ENCODE results near the gene TCF7L1.

The TCF7L1 gene

DNA sequence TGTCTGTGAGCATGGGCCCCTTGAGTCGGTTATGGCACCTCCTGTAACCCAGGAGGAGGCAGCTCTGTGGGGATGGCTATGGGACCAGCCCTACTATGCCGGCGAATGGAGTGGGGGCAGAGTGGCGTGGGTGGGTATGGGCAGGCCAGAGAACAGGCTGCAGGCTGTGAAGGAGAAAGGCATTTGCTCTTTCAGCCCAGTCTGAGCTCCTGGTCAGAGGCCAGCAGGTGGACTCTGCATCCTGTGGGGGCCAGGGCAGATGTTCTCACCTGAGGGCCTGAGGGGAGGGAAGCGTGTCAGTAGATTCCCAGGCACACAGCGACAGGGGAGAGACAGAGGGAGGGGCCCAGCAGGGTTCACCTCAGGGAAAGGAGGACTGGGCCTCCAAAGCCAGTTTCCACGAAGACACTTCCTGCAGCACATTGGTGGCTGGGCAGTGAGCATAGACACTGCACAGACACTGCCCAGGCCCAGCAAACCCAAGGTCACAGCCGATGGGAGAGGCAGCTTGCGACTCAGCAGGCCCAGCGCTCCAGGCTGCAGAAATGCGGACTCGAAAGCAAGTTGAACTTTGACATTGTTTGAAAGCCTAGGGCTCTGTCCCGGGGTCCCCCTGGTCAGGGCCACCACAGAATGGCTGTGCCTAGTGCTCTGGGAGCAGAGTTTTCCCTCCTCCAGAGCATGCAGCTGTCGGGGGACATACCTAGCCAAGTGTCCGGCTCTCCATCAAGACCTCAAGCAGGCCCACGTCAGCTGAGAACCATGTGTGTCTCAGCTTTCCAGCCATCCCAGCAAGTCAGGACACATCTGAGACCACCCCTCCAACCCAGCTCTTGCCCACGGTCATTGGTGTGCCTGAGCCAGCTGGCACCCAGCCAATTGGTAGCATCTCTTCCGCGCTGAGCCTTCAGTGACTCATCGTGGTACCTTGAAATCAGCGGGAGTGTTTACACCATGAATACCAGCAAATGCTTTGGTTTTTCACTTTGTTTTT, 140.8 kb downstream of the TCF7L1 start:
- no peak for DNase-seq (ENCODE audit: low read depth in 1 of 2, low spot score in 1 of 2)

- no peak for DNase-seq (ENCODE audit: low read depth in 1 of 2, low spot score in 1 of 2)
Measured at GRCh38 chr2:85275984-85276540, 142.9 kb downstream of the TCF7L1 start.

GRCh38 chr2:85276571-85277118, 143.5 kb downstream of the TCF7L1 start:
- no peak for DNase-seq (ENCODE audit: low read depth in 1 of 2, low spot score in 1 of 2)

- DNase-seq (ENCODE audit: low read depth in 1 of 2, low spot score in 1 of 2), result no peak
Measured at GRCh38 chr2:85277416-85278158, 144.4 kb downstream of the TCF7L1 start.

GRCh38 chr2:85278361-85278760, 145.2 kb downstream of the TCF7L1 start:
- no peak for DNase-seq (ENCODE audit: low read depth in 1 of 2, low spot score in 1 of 2)

- no peak for DNase-seq (ENCODE audit: low read depth in 1 of 2, low spot score in 1 of 2)
Measured at GRCh38 chr2:85281553-85281952, 148.4 kb downstream of the TCF7L1 start.

- DNase-seq (ENCODE audit: low read depth in 1 of 2, low spot score in 1 of 2), result no peak
Measured at GRCh38 chr2:85282914-85283313, 149.7 kb downstream of the TCF7L1 start.

GRCh38 chr2:85283641-85284040, 150.4 kb downstream of the TCF7L1 start:
- no peak for DNase-seq (ENCODE audit: low read depth in 1 of 2, low spot score in 1 of 2)

- DNase-seq (ENCODE audit: low read depth in 1 of 2, low spot score in 1 of 2), result no peak
Measured at GRCh38 chr2:85286918-85287317, 153.7 kb downstream of the TCF7L1 start.

DNA sequence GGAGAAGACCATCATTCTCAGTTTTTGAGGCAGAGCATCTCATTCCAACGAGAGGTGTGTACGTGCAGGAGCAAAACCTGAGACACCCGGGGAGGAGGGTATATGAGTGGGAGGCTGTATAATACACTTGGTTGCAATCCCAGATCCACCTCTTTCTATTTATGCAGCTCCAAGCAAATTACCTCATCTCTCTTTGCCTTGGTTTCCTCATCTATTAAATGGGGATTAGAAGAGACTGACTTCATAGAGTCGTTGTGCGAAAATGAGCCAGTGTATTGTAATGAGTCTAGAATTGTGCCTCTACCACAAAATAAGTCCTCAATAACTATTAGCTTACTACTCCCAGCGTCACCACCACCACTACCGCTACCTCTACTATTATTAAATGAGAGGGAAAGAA, 154.5 kb downstream of the TCF7L1 start:
- no peak for DNase-seq (ENCODE audit: low read depth in 1 of 2, low spot score in 1 of 2)

DNA sequence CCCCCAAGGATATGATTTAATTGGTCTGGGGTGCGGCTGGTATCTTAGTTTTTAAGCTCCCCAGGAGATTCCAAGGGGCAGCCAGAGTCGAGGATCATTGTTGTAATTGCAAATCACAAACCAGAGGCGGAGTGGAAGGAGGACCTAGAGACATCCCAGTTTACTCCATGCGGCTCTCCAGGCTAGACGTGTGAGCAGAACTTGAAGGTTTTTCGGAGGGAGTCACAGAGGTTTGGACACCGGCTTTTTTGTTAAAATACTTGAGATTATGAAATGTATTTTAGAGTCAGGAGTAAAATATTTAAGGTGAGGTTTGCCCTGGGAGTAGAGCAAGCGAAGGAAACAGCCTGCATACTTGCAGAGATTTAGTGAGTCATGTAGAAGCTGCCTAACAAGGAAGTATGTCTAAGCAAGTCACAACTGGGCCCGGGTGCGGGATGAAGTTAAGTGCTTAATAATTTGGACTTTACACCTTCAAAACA, 155.1 kb downstream of the TCF7L1 start:
- DNase-seq (ENCODE audit: low read depth in 1 of 2, low spot score in 1 of 2), result no peak

DNA sequence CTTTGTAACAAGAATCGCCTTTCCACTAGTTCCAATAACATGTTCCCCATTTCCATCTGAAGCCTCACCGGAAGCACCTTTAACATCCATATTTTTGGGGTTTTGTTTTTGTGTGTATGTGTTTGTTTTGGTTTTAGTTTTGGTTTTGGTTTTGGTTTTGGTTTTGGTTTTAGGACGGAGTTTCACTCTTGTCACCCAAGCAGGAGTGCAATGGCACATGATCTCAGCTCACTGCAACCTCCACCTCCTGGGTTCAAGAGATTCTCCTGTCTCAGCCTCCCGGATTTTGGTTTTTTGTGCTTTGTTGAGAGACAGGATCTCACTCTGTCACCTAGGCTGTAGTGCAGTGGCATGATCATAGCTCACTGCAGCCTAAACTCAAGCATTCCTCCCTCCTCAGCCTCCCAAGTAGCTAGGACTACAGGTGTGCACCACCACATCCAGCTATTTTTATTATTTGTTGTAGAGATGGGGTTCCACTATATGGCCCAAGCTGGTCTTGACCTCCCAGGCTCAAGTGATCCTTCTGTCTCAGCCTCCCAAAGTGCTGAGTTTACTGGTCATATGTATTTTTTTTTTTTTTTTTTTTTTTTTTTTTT, 158.3 kb downstream of the TCF7L1 start:
- no peak for DNase-seq (ENCODE audit: low read depth in 1 of 2, low spot score in 1 of 2)

- DNase-seq (ENCODE audit: low read depth in 1 of 2, low spot score in 1 of 2), result no peak
Measured at GRCh38 chr2:85302121-85302520, 168.9 kb downstream of the TCF7L1 start.

- no peak for DNase-seq (ENCODE audit: low read depth in 1 of 2, low spot score in 1 of 2)
Measured at GRCh38 chr2:85303780-85304531, 170.8 kb downstream of the TCF7L1 start.

DNA sequence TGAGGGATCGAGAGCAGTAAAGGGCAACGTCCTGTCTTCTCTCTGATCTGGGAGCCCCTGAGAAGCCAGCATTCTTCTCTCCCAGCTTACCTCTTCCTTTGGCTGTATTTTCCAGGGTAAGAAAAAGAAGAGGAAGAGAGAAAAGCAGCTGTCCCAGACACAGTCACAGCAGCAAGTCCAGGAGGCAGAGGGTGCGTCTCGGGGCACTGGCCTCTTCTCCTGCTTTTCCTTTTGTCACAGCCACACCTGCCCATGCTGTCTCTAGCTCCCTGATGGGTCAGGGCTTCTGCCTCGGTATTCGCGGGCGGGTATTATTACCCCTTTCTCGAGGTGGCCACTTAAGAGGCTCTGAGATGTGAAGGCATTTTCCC, 174.3 kb downstream of the TCF7L1 start:
- DNase-seq (ENCODE audit: low read depth in 1 of 2, low spot score in 1 of 2), result no peak

- no peak for DNase-seq (ENCODE audit: low read depth in 1 of 2, low spot score in 1 of 2)
Measured at GRCh38 chr2:85308201-85308600, 175.0 kb downstream of the TCF7L1 start.

GRCh38 chr2:85308896-85309555, 175.8 kb downstream of the TCF7L1 start:
- DNase-seq (ENCODE audit: low read depth in 1 of 2, low spot score in 1 of 2), result no peak

DNA sequence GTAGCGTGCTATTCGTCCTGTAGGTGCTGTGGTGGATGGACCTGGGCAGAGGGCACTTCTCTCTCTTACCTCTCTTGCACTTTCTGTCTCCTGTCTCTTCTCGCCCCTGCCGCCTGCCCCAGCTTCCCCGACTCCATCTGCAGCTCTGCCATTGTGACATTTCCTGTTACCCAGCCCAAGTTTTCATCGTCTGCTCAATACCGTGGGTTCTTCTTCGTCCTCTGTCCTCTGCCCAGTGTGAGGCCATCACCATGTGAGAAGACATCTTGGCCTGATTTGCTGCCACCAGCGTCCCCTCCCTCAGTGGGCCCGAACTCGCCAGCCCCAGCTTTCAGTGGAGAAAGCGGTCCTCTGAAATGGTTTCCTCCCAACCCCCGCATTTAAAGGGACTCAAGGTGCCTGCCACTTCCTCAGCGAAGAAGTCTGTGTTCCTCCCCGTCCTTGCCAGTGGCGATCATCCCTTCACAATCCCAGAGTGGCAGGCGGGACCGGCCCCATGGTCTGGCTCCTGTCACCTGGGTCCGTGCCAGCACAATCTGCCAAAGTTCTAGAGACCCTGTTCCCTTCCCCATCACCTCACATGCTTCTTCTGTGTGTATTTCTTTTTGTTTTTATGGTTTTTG, 176.6 kb downstream of the TCF7L1 start:
- DNase-seq (ENCODE audit: low read depth in 1 of 2, low spot score in 1 of 2), result no peak

GRCh38 chr2:85310330-85310729, 177.1 kb downstream of the TCF7L1 start:
- no peak for DNase-seq (ENCODE audit: low read depth in 1 of 2, low spot score in 1 of 2)

All from activated CD4-positive, alpha-beta T cell treated with anti-CD3 and anti-CD28 coated beads, Interleukin-2, amount 50 U/mL, for 24 hours (primary cell).